Nephron progenitor cell (in vitro differentiated cells): ENCODE measurements around the gene OXSM.
A peak's percentile ranks its signal among the peaks of the same experiment; 100 is the strongest.

ENCODE experiments used
- DNase-seq: peaks from one replicate; pipeline ENCODE4 v3.0.0; 2021
- H3K27ac Mint-ChIP-seq: 2 replicates; pipeline ENCODE4 v1.8.0; 2021; ENCODE audit warnings: mild to moderate bottlenecking, moderate library complexity, mixed read lengths
- H3K27me3 Mint-ChIP-seq: 2 replicates; pipeline ENCODE4 v1.8.0; 2021; ENCODE audit warnings: mild to moderate bottlenecking, low read depth, mixed read lengths; ENCODE audit not compliant: poor library complexity
- H3K36me3 Mint-ChIP-seq: 2 replicates; pipeline ENCODE4 v1.8.0; 2021; ENCODE audit warnings: low read depth, mixed read lengths
- H3K4me1 Mint-ChIP-seq: 2 replicates; pipeline ENCODE4 v1.8.0; 2021; ENCODE audit warnings: mixed read lengths
- H3K4me3 Mint-ChIP-seq: 2 replicates; pipeline ENCODE4 v1.8.0; 2021; ENCODE audit warnings: mild to moderate bottlenecking, moderate library complexity, mixed read lengths
- H3K9me3 Mint-ChIP-seq: 2 replicates; pipeline ENCODE4 v1.8.0; 2021; ENCODE audit warnings: mild to moderate bottlenecking, moderate library complexity, mixed read lengths
- CTCF ChIP-seq: fragments of 200-600 bp; sonication (generic); IDR thresholded peaks from 2 replicates; pipeline ENCODE4 v1.5.0; 2021; ENCODE audit warnings: antibody characterized with exemption

Gene OXSM

DNA sequence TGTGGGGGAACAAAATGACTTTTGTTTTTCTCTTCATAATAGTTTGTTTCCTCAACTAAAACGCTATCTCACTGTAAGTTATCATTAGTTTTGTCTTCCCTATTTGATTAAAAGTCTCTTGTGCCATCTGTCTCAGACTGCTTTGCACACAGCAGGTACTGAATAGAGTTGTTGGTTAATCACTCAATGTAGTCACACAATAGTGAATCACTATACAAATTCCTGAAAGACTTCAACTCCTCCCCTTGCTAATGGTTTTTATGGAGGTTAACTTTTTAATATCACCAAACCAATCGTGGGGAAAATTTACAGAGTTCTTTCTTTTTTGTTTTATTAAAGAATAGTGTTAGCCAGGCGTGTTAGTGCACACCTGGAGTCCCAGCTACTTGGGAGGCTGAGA, 4.1 kb upstream of the OXSM start:
- Mint-ChIP-seq H3K9me3 (no peaks in the 10 kb centered on the region), H3K27me3 (no peaks in the 10 kb centered on the region), H3K4me3 (no peak overlapping the region), H3K36me3 (peaks cover 6% of the 10 kb centered on the region), H3K27ac (no peak overlapping the region), H3K4me1 (peaks cover 51% of the 10 kb centered on the region)
- TF ChIP-seq CTCF, result no peak
- DNase-seq, result no peak

DNA sequence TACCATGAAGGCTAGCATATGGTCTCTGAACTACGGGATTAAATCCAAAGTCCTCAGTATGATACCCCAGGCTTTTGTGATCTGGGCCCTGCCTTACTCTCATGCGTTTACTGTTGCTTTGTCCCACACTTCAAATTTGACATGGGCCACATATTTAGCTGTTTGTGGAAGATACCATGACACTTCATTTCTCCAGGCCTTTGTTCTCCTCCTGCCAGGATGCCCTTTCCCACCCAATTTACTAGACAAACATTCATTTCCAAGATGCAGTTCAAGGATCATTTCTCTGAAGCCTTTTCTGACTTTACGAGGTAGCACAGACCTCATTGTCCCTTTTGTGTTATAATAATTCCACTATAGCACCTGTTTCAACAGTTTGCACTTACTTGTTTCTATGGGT, 2.2 kb upstream of the OXSM start:
- no peak for DNase-seq
- TF ChIP-seq CTCF, result no peak
- Mint-ChIP-seq H3K4me3 (peak overlapping the region; percentile 69), H3K4me1 (peaks cover 40% of the 10 kb centered on the region), H3K36me3 (peaks cover 21% of the 10 kb centered on the region), H3K27ac (no peak overlapping the region), H3K27me3 (no peaks in the 10 kb centered on the region), H3K9me3 (no peaks in the 10 kb centered on the region)

- H3K27ac Mint-ChIP-seq, result no peak overlapping the region
- TF ChIP-seq CTCF, result no peak
- H3K4me3 Mint-ChIP-seq, result peak overlapping the region; percentile 91
- no peaks in the 10 kb centered on the region for H3K27me3 Mint-ChIP-seq
- peaks cover 36% of the 10 kb centered on the region for H3K4me1 Mint-ChIP-seq
- no peaks in the 10 kb centered on the region for H3K9me3 Mint-ChIP-seq
- DNase-seq, result no peak
- H3K36me3 Mint-ChIP-seq, result peaks cover 25% of the 10 kb centered on the region
These were observed 688 bp upstream of the OXSM start for GRCh38 chr3:25789209-25789595.

DNA sequence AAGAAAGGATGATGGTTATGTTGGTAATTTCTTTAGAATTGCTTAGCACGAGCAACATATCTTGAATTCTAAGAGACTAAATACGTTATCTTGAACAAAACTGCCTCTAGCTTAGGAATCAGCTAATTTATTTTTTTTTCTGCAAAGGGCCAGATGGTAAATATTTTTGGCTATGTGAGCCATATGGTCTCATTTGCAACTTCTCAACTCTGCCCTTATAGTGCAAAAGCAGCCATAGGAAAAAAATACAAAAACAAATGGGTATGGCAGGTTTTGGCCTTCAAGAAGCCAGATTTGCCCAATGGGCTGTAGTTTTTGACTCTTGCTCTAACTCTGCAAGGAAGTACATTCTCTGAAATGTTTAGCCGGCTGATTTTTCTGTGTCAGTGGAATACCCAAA, 11.9 kb downstream of the OXSM start:
- Mint-ChIP-seq H3K27ac (no peak overlapping the region), H3K27me3 (peaks cover 3% of the 10 kb centered on the region), H3K9me3 (no peaks in the 10 kb centered on the region), H3K4me1 (no peaks in the 10 kb centered on the region), H3K4me3 (no peak overlapping the region), H3K36me3 (no peaks in the 10 kb centered on the region)
- no peak for DNase-seq
- TF ChIP-seq CTCF, result no peak

DNA sequence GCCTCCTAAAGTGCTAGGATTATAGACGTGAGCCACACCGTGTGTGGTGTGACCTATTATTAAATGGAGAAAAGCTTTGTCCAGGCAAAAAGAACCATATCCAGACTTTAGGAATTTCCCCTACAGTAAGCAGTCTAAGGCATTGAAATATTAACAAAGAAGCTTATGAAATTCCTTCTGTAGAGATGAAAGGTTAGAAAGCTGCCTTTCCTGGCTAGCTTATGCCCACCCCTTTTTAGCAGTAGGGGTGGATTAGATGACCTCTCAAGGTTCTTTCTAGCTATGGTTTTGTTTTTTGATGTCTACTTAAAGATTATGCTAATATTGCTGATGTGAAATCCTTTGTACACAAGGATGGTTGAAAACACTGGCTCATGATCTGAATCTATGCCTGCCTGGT, 13.9 kb downstream of the OXSM start:
- H3K36me3 Mint-ChIP-seq, result no peaks in the 10 kb centered on the region
- H3K4me1 Mint-ChIP-seq, result no peaks in the 10 kb centered on the region
- peaks cover 6% of the 10 kb centered on the region for H3K27me3 Mint-ChIP-seq
- DNase-seq, result no peak
- H3K9me3 Mint-ChIP-seq, result no peaks in the 10 kb centered on the region
- no peak overlapping the region for H3K4me3 Mint-ChIP-seq
- no peak overlapping the region for H3K27ac Mint-ChIP-seq
- no peak for TF ChIP-seq CTCF

GRCh38 chr3:25804676-25805075, 14.8 kb downstream of the OXSM start:
- no peaks in the 10 kb centered on the region for H3K4me1 Mint-ChIP-seq
- no peak overlapping the region for H3K27ac Mint-ChIP-seq
- TF ChIP-seq CTCF, result no peak
- H3K36me3 Mint-ChIP-seq, result no peaks in the 10 kb centered on the region
- H3K4me3 Mint-ChIP-seq, result no peak overlapping the region
- no peak for DNase-seq
- H3K27me3 Mint-ChIP-seq, result peaks cover 6% of the 10 kb centered on the region
- H3K9me3 Mint-ChIP-seq, result no peaks in the 10 kb centered on the region
